ENCODE data around the gene IFI27L1.
A peak's percentile ranks its signal among the peaks of the same experiment; 100 is the strongest.

IFI27L1 gene

DNA sequence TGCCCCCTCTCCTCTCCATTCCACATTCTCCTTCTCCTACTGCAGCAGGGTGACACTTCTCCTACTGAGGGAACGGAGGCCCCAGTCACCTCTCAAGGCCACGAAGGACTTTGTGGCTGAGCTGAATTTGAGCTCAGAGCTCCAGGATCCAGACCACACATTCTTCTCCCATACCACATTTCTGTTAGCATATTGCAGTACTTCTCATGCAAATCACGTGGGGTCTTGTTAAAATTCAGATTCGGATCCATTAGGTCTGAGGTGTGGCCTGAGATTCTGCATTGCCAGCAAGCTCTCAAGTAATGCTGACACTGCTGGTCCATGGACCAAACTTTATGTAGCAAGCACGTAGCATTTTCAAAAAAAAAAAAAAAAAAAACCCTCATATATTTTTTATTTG is 57.9 kb downstream of the IFI27L1 start:
- no peak for DNase-seq

DNA sequence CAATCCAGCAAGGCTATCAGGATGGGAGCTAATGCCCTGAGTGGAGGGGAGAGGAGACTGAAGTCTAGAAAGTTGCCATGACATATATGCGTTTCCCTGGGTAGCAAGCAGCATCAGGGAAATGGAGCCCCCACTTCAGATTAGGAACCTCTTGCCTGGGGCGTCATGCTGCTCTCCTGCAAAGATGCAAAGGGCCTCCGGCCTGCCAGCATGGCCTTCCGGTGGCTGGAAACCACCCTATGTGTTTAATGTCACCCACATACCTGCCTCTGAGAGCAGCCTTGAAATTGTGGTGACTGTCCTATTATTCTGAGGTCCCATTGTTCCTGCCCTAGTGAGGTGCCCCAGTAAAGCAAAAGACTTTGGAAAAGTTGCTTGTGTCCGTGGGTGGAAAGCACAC is 58.3 kb downstream of the IFI27L1 start:
- DNase-seq, result peak; percentile 24

DNA sequence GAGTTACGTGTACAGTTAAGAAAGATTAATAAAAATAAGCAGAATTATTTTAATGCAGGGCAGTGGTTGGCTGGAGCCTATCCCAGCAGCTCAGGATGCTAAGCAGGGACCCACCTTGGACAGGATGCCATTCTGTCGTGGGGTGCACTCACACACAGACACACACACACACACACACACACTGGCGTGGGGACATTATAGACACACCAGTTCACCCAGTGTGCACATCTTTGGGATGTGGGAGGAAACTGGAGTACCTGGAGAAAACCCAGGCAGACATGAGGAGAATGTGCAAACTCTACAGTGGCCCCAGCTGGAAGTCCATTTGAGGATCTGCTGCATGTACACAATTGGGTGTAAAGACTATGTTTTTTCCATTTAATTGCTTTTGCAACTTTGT is 61.1 kb downstream of the IFI27L1 start:
- DNase-seq, result no peak

DNA sequence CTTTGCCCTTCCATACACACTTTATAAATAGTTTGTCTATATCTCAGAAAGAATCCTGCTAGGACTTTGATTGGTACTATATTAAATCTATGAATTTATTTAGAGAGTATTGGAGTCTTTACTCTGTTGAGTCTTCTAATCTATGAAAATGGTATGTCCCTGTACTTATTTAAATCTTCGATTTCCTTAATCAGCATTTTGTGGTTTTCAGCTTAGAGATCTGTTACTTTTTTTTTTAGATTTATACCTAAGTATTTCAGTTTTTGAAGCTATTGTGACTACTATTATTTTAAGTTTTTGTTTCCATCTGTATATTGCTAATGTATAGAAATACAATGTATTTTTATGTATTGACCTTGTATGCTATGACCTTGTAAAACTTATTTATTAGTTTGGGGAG is 61.7 kb downstream of the IFI27L1 start:
- no peak for DNase-seq

DNA sequence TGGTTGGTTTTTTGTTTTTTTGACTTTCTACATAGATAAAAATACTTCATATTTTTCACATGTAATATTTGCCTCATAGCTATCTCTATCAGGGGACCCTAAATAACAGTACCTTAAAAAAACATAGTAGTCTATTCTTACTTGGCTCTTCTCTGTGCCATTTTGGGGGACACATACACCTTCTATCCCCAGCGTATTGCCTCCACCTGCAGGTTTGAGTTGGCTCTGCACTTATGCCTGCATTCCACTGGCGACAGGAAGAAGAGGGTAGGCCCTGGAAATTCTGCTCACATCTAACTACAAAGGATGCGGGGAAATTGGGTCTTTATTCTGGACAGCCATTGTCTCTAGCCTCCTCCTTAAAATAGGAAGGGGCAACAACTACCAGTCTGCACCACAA is 62.1 kb downstream of the IFI27L1 start:
- peak; percentile 38 for DNase-seq

DNA sequence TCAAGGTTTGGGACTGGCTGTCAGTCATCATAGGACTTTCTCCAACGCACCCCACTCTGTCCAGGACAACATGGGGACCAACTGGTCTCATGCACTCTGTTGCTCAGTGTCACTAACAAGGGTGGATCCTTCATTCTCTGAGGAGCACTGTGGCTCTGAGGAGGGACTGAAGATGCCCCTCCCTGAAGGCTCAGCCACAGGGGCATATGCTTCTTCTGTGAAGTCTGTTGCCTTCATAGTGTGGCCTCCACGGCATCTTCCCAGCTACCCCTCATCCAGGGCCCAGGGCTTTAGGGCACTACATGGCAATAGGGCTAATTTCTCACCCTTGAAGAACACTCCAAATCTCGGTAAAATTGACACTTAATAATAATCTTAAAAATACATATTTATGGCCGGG is 62.6 kb downstream of the IFI27L1 start:
- DNase-seq, result peak; percentile 28

DNA sequence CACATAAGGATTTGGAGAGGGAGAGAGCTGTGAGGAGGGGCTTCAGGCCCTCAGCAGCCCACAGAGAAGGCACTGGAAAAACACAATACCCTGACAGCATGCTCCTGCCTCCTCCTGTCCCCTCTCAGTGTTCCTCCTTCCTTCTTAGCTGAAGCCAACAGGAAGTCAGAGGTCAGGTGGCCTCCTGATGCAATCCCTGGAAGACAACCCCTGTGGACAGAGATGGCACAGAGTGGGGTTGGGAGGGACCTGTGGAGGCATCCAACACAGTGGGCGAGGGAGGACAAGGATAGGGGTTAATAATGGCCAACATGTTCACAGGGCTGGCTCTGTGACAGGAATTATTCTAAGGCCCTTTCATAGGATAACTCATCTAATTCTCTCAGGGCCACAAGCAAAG is 63.7 kb downstream of the IFI27L1 start:
- peak; percentile 33 for DNase-seq

DNA sequence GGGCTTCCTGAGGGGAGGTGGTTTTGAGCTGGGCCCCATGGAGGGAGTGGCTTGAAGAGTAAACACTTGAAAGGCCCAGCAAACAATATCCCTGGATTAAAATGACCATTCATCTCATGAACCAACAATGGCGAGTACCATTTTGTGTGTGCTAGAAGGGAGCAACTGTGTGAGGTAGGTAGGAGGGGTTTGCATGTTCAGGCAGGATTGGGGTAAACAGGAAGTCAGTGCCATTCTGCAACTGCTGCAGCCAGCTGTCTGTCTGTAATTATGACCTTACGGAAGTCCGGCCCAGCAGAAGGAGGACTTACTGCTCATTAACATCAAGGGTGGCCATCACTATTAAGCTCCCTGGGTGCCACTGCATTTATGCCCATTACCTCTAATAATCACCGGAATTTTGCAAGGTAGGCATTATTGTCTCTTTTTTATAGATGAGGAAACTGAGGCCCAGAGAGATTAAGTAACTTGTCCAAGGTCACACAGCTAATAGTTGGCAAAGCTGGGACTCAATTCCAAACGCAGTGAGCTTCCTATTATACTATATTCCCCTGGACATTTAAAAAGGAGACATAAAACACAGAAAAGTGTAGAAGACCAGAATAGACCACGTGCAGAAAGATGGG is 64.9 kb downstream of the IFI27L1 start:
- DNase-seq, result peak; percentile 40

Measured in activated CD8-positive, alpha-beta memory T cell treated with anti-CD3 and anti-CD28 coated beads for 24 hours (primary cell).